Testis (tissue), 2 donors: ENCODE measurements around the gene NAALADL1.
"Not testable (repeated sequence)": the region's sequence is repeated elsewhere in the genome, so short reads cannot be mapped to it uniquely, and the experiment has no call there.

Experiments used
- POLR2A ChIP-seq: fragments of 450-650 bp; IDR thresholded peaks from one replicate; pipeline ENCODE4 v1.6.1; 2017; ENCODE audit warnings: antibody characterized with exemption, mild to moderate bottlenecking, moderate library complexity
- TF ChIP-seq, protein P1 (sequence below), 3 experiments: fragments of 450-650 bp in 2 of 3; fragments of 200-600 bp in 1 of 3; sonication (generic) in 1 of 3; IDR thresholded peaks; one replicate each; pipeline ENCODE4 v1.5.1; 2016 to 2019; ENCODE audit warnings: antibody characterized with exemption in 3 of 3, mild to moderate bottlenecking in 2 of 3, moderate library complexity in 1 of 3

DNA sequence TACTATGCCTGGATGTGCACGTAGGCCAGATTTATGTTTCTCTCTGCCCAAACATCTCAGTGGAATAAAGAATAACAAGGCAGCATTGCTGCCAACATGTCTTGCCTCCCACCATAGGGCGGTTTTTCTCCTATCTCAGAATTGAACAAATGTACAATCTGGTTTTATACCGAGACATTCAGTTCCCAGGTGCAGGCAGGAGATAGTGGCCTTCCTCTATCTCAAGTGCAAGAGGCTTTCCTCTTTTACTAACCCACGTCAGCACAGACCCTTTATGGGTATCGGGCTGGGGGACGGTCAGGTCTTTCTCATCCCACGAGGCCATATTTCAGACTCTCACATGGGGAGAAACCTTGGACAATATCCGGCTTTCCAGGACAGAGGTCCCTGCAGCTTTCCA lies 34.9 kb downstream of the NAALADL1 start:
- TF ChIP-seq, protein P1, sequence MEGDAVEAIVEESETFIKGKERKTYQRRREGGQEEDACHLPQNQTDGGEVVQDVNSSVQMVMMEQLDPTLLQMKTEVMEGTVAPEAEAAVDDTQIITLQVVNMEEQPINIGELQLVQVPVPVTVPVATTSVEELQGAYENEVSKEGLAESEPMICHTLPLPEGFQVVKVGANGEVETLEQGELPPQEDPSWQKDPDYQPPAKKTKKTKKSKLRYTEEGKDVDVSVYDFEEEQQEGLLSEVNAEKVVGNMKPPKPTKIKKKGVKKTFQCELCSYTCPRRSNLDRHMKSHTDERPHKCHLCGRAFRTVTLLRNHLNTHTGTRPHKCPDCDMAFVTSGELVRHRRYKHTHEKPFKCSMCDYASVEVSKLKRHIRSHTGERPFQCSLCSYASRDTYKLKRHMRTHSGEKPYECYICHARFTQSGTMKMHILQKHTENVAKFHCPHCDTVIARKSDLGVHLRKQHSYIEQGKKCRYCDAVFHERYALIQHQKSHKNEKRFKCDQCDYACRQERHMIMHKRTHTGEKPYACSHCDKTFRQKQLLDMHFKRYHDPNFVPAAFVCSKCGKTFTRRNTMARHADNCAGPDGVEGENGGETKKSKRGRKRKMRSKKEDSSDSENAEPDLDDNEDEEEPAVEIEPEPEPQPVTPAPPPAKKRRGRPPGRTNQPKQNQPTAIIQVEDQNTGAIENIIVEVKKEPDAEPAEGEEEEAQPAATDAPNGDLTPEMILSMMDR (IDR thresholded peaks at IDR 0.05), result not testable (repeated sequence)
- TF ChIP-seq POLR2A, result not testable (repeated sequence)
